H4 (cell line): ENCODE data around the gene TDRD7. TPM values are rescaled to one million over a fixed set of nuclear protein-coding genes. Genes with fewer than 3 reads are reported as not detected.
"Not testable (repeated sequence)": the region's sequence is repeated elsewhere in the genome, so short reads cannot be mapped to it uniquely, and the experiment has no call there.

ENCODE experiments used
- DNase-seq: peaks from one replicate; pipeline ENCODE4 v3.0.0-alpha.2; 2015; ENCODE audit warnings: low spot score
- total RNA-seq: library from RNA; depleted of rRNA; stranded (reverse); fragments of >200 nt; shearing (Covaris generic); gene quantifications from 2 replicates; pipeline ENCODE4 v1.2.3, GENCODE V29; 2014

TDRD7 gene
- total RNA-seq, 1 experiment from 2014 or later = 15.8 TPM

GRCh38 chr9:97478301-97478981 is 66.5 kb downstream of the TDRD7 start:
- no peak for DNase-seq

- no peak for DNase-seq
These were observed 67.7 kb downstream of the TDRD7 start for GRCh38 chr9:97479496-97480159.

GRCh38 chr9:97480174-97480573 is 68.3 kb downstream of the TDRD7 start:
- DNase-seq = no peak

- no peak for DNase-seq
These were observed 68.9 kb downstream of the TDRD7 start for GRCh38 chr9:97480749-97481148.

GRCh38 chr9:97484134-97484533 is 72.2 kb downstream of the TDRD7 start:
- no peak for DNase-seq

GRCh38 chr9:97487107-97487506 is 75.2 kb downstream of the TDRD7 start:
- no peak for DNase-seq

- DNase-seq = no peak
These were observed 76.0 kb downstream of the TDRD7 start for GRCh38 chr9:97487861-97488260.

- no peak for DNase-seq
These were observed 79.5 kb downstream of the TDRD7 start for GRCh38 chr9:97491216-97491999.

- not testable (repeated sequence) for DNase-seq
These were observed 85.9 kb downstream of the TDRD7 start for GRCh38 chr9:97497558-97498375.

GRCh38 chr9:97498846-97499245 is 87.0 kb downstream of the TDRD7 start:
- not testable (repeated sequence) for DNase-seq

- no peak for DNase-seq
These were observed 88.4 kb downstream of the TDRD7 start for GRCh38 chr9:97500263-97500662.

GRCh38 chr9:97500765-97501176 is 88.9 kb downstream of the TDRD7 start:
- DNase-seq = no peak

GRCh38 chr9:97501177-97501971 is 89.5 kb downstream of the TDRD7 start, which contains the start of gene TMOD1:
Gene TMOD1, plus strand, starts transcription at chr9:97501666. Its CDS starts 22,523 bp downstream, at chr9:97524189.
- DNase-seq = peak; percentile 34

- DNase-seq = no peak
These were observed 90.0 kb downstream of the TDRD7 start for GRCh38 chr9:97501972-97502221.

GRCh38 chr9:97502222-97502983 is 90.5 kb downstream of the TDRD7 start:
- no peak for DNase-seq

- no peak for DNase-seq
These were observed 91.3 kb downstream of the TDRD7 start for GRCh38 chr9:97502984-97503861.

GRCh38 chr9:97503862-97504210 is 91.9 kb downstream of the TDRD7 start:
- no peak for DNase-seq

GRCh38 chr9:97504381-97505216 is 92.7 kb downstream of the TDRD7 start:
- no peak for DNase-seq

- no peak for DNase-seq
These were observed 93.9 kb downstream of the TDRD7 start for GRCh38 chr9:97505845-97506244.
